SK-N-SH (cell line): ENCODE data around the gene ADGRB2. TPM values are rescaled to one million over a fixed set of nuclear protein-coding genes. Genes with fewer than 3 reads are reported as not detected.

Source experiments
- CTCF ChIA-PET: fragments of 300-600, 350-600 bp; formaldehyde crosslinking; extraction: SDS; loops from one replicate; lab custom pipeline; 2021; lab: Yijun Ruan, JAX
- POLR2A ChIA-PET: fragments of 350-600 bp; sonication (Branson Sonifier 250); formaldehyde crosslinking; extraction: SDS; loops from one replicate; lab custom pipeline; 2020; ENCODE audit warnings: antibody characterized with exemption, inconsistent platforms; lab: Yijun Ruan, JAX
- DNase-seq: peaks from one replicate; pipeline ENCODE4 v3.0.0; 2012
- H2AFZ ChIP-seq: fragments of 200-600 bp; sonication (generic); 2 replicates; pipeline ENCODE4 v1.8.1; 2016; ENCODE audit warnings: antibody characterized with exemption, mild to moderate bottlenecking, low read depth
- H3F3A ChIP-seq: fragments of 200-600 bp; sonication (generic); replicated peaks from 2 replicates; pipeline ENCODE3; 2016; ENCODE audit warnings: antibody characterized with exemption, mild to moderate bottlenecking; ENCODE audit not compliant: insufficient read depth
- H3K27ac ChIP-seq, 2 experiments: fragments of 200-500 bp in 1 of 2; fragments of 200-600 bp in 1 of 2; sonication (Bioruptor generic) in 1 of 2; sonication (generic), shearing (Covaris generic) in 1 of 2; 2 replicates each; pipeline versions ENCODE4 v1.5.1 to v1.6.1; 2014 to 2016; ENCODE audit warnings: low read depth in 2 of 2, inconsistent platforms in 1 of 2, low read length in 1 of 2, mild to moderate bottlenecking in 1 of 2, mixed read lengths in 1 of 2
- H3K27me3 ChIP-seq: fragments of 200-600 bp; sonication (generic), shearing (Covaris generic); 2 replicates; pipeline ENCODE4 v1.6.1; 2016; ENCODE audit warnings: mixed run types; ENCODE audit not compliant: insufficient read depth
- H3K36me3 ChIP-seq, 2 experiments: fragments of 200-500 bp in 1 of 2; fragments of 200-600 bp in 1 of 2; sonication (Bioruptor generic) in 1 of 2; sonication (generic) in 1 of 2; replicated peaks in 1 of 2; 2 replicates each; pipeline versions ENCODE3 to v1.5.1; 2014 to 2016; ENCODE audit warnings: low read length in 1 of 2, mild to moderate bottlenecking in 1 of 2; ENCODE audit not compliant: insufficient read depth in 2 of 2, control insufficient read depth in 1 of 2
- H3K4me1 ChIP-seq, 2 experiments: fragments of 200-500 bp in 1 of 2; fragments of 200-600 bp in 1 of 2; sonication (Bioruptor generic) in 1 of 2; sonication (generic), shearing (Covaris generic) in 1 of 2; 2 replicates each; pipeline versions ENCODE4 v1.5.1 to v1.6.1; 2014 to 2016; ENCODE audit warnings: low read depth in 1 of 2, low read length in 1 of 2, mixed run types in 1 of 2; ENCODE audit not compliant: insufficient read depth in 2 of 2, control insufficient read depth in 1 of 2
- H3K4me2 ChIP-seq: fragments of 200-600 bp; sonication (generic), shearing (Covaris generic); 2 replicates; pipeline ENCODE4 v1.6.1; 2017; ENCODE audit warnings: mixed run types
- H3K4me3 ChIP-seq, 2 experiments: fragments of 200-500 bp in 1 of 2; fragments of 200-600 bp in 1 of 2; sonication (Bioruptor generic) in 1 of 2; sonication (generic), shearing (Covaris generic) in 1 of 2; 2 replicates each; pipeline versions ENCODE4 v1.5.1 to v1.8.1; 2014 to 2016; ENCODE audit warnings: low read depth in 2 of 2, inconsistent platforms in 1 of 2, low read length in 1 of 2, mild to moderate bottlenecking in 1 of 2, mixed read lengths in 1 of 2, moderate library complexity in 1 of 2
- H3K79me2 ChIP-seq: fragments of 200-600 bp; sonication (generic); 2 replicates; pipeline ENCODE4 v1.8.1; 2017; ENCODE audit warnings: mild to moderate bottlenecking; ENCODE audit not compliant: insufficient read depth
- H3K9ac ChIP-seq: fragments of 200-600 bp; sonication (generic); 2 replicates; pipeline ENCODE4 v1.6.1; 2017; ENCODE audit warnings: mixed run types
- H3K9me2 ChIP-seq: fragments of 200-600 bp; sonication (generic); 2 replicates; pipeline ENCODE4 v1.6.1; 2017; ENCODE audit warnings: mixed run types
- H3K9me3 ChIP-seq: fragments of 200-600 bp; sonication (generic); 2 replicates; pipeline ENCODE4 v1.6.1; 2017; ENCODE audit warnings: mixed run types, mild to moderate bottlenecking, moderate library complexity
- H4K20me1 ChIP-seq: fragments of 200-600 bp; sonication (generic); 2 replicates; pipeline ENCODE4 v1.6.1; 2017; ENCODE audit warnings: mild to moderate bottlenecking, mixed run types; ENCODE audit not compliant: insufficient read depth
- CHD2 ChIP-seq: fragments of 150-350 bp; IDR thresholded peaks from 2 replicates; pipeline ENCODE4 v1.6.1; 2018; ENCODE audit warnings: low read length; ENCODE audit not compliant: partially characterized antibody
- ELF1 ChIP-seq: IDR thresholded peaks from 2 replicates; pipeline ENCODE4 v1.4.0; 2012
- EP300 ChIP-seq, 2 experiments: IDR thresholded peaks; 2 replicates each; pipeline versions ENCODE4 v1.4.0 to v1.6.1; 2012; ENCODE audit warnings: borderline replicate concordance in 1 of 2, low read depth in 1 of 2, low read length in 1 of 2
- FOSL2 ChIP-seq: IDR thresholded peaks from 2 replicates; pipeline ENCODE4 v1.4.0; 2012; ENCODE audit warnings: low read depth, mild to moderate bottlenecking, moderate library complexity, borderline replicate concordance
- FOXJ3 ChIP-seq: sonication (generic); formaldehyde crosslinking; IDR thresholded peaks from 2 replicates; pipeline ENCODE4 v1.5.1; 2020; ENCODE audit warnings: mild to moderate bottlenecking, missing genetic modification reagents
- FOXM1 ChIP-seq: IDR thresholded peaks from 2 replicates; pipeline ENCODE4 v1.4.0; 2012; ENCODE audit warnings: low read depth, mild to moderate bottlenecking
- GABPA ChIP-seq: IDR thresholded peaks from 2 replicates; pipeline ENCODE4 v1.4.0; 2012; ENCODE audit warnings: low read depth, mild to moderate bottlenecking
- GATA2 ChIP-seq: sonication (generic); formaldehyde crosslinking; IDR thresholded peaks from 2 replicates; pipeline ENCODE4 v1.5.0; 2020; ENCODE audit warnings: mild to moderate bottlenecking, missing genetic modification reagents
- JUND ChIP-seq: IDR thresholded peaks from 2 replicates; pipeline ENCODE4 v1.4.0; 2012
- MAX ChIP-seq: IDR thresholded peaks from 2 replicates; pipeline ENCODE4 v1.4.0; 2012; ENCODE audit warnings: low read depth
- MEF2A ChIP-seq: IDR thresholded peaks from 2 replicates; pipeline ENCODE4 v1.4.0; 2012; ENCODE audit warnings: low read depth, borderline replicate concordance
- MXI1 ChIP-seq: IDR thresholded peaks from 2 replicates; pipeline ENCODE4 v1.6.1; 2012; ENCODE audit warnings: mild to moderate bottlenecking, low read depth, low read length, improper control_type of control experiment
- NRF1 ChIP-seq: IDR thresholded peaks from 2 replicates; pipeline ENCODE4 v1.6.1; 2012; ENCODE audit warnings: low read depth, mild to moderate bottlenecking, low read length
- RAD21 ChIP-seq: IDR thresholded peaks from 2 replicates; pipeline ENCODE4 v1.6.1; 2012; ENCODE audit warnings: mild to moderate bottlenecking, low read length
- RCOR1 ChIP-seq: fragments of 150-350 bp; IDR thresholded peaks from 2 replicates; pipeline ENCODE4 v1.6.1; 2017; ENCODE audit warnings: antibody characterized with exemption, low read length
- RFX5 ChIP-seq: IDR thresholded peaks from 2 replicates; pipeline ENCODE4 v1.6.1; 2012; ENCODE audit warnings: mild to moderate bottlenecking, improper control_type of control experiment, low read length
- RXRA ChIP-seq: IDR thresholded peaks from 2 replicates; pipeline ENCODE4 v1.4.0; 2012; ENCODE audit warnings: low read depth, mild to moderate bottlenecking, borderline replicate concordance
- SIN3A ChIP-seq: IDR thresholded peaks from 2 replicates; pipeline ENCODE4 v1.6.1; 2012; ENCODE audit warnings: low read depth, mild to moderate bottlenecking, low read length, moderate library complexity, borderline replicate concordance
- SMC3 ChIP-seq: IDR thresholded peaks from 2 replicates; pipeline ENCODE4 v1.6.1; 2012; ENCODE audit warnings: low read depth, low read length, improper control_type of control experiment
- TCF12 ChIP-seq: IDR thresholded peaks from 2 replicates; pipeline ENCODE4 v1.4.0; 2012
- TEAD4 ChIP-seq: IDR thresholded peaks from 2 replicates; pipeline ENCODE4 v1.4.0; 2012; ENCODE audit warnings: mild to moderate bottlenecking, borderline replicate concordance; ENCODE audit not compliant: insufficient read depth
- USF1 ChIP-seq: IDR thresholded peaks from 2 replicates; pipeline ENCODE4 v1.4.0; 2012; ENCODE audit warnings: low read depth, borderline replicate concordance
- ZBTB33 ChIP-seq: IDR thresholded peaks from 2 replicates; pipeline ENCODE4 v1.4.0; 2012; ENCODE audit warnings: low read depth, borderline replicate concordance
- WGBS: methylation state at CpG from one replicate; pipeline ENCODE4 v1.1.6; 2017; ENCODE audit warnings: low lambda C conversion rate; 5-methylcytosine and 5-hydroxymethylcytosine counted together
- polyA plus RNA-seq, 3 experiments: library from polyadenylated mRNA; depleted of rRNA; stranded (reverse); fragments of >200 nt; gene quantifications; 2 replicates each; pipeline ENCODE4 v1.2.3, GENCODE V29; 2012
- TF ChIP-seq, protein P1 (sequence below): IDR thresholded peaks from 2 replicates; pipeline ENCODE4; 2012
- TF ChIP-seq, protein P2 (sequence below): fragments of 200-600 bp; sonication (generic); IDR thresholded peaks from 2 replicates; pipeline ENCODE4 v1.6.1; 2017; ENCODE audit warnings: antibody characterized with exemption, mild to moderate bottlenecking, moderate library complexity
- TF ChIP-seq, protein P3 (sequence below): fragments of 150-350 bp; IDR thresholded peaks from 2 replicates; pipeline ENCODE4 v1.6.1; 2017; ENCODE audit warnings: antibody characterized with exemption, low read length, low read depth, borderline replicate concordance

Gene ADGRB2
- polyA plus RNA-seq, 1 of the 3 experiments (the other 2 are of a cell fraction): 13.0 TPM

- WGBS: 75% methylated on average over 10 of the region's 12 CpGs
- H3K27me3 ChIP-seq: no peaks in the 10 kb centered on the region
- H3K79me2 ChIP-seq: no peaks in the 10 kb centered on the region
- peak overlapping the region; percentile 50; the same call in 1 of the 2 replicates for H3K4me2 ChIP-seq
- H3K9me3 ChIP-seq: no peaks in the 10 kb centered on the region
- H3K36me3 ChIP-seq: no peaks in the 10 kb centered on the region
- ChIA-PET CTCF (interaction anchor here (1.0 to 21.1 kb wide), 6 partner anchors 23 to 181 kb away, joined by 3 to 707 read pairs (median 10); partner anchors contain the start of genes ADGRB2 and COL16A1), POLR2A (interaction anchor here (0.6 to 6.6 kb wide), 6 partner anchors 13 to 1419 kb away, joined by 3 to 67 read pairs (median 5); partner anchors contain the start of genes ADGRB2 and PTP4A2)
- no peak overlapping the region for H3K4me3 ChIP-seq
- peak; percentile 81 for DNase-seq
- H2AFZ ChIP-seq: peak overlapping the region; percentile 35; the same call in 1 of the 2 replicates
- no peaks in the 10 kb centered on the region for H4K20me1 ChIP-seq
- peaks cover 6% of the 10 kb centered on the region for H3F3A ChIP-seq
- H3K9me2 ChIP-seq: no peaks in the 10 kb centered on the region
- H3K27ac ChIP-seq: peak overlapping the region in 1 of 2 experiments; percentile 97; a peak in 2 of 4 replicates
- H3K9ac ChIP-seq: no peak overlapping the region
- peaks cover 21 to 84% of the 10 kb centered on the region in 2 experiments for H3K4me1 ChIP-seq
- TF ChIP-seq RAD21 (peak; percentile 30), FOXM1 (no peak), SMC3 (0 out of 2 replicates have a peak, but pooled peaks have one; percentile 15), TEAD4 (no peak), FOXJ3 (CRISPR knock-in tag) (peak; percentile 93), CHD2 (peak; percentile 54), MXI1 (peak; percentile 79; the same call in 1 of the 2 replicates), RFX5 (no peak), EP300 (IDR thresholded peaks at IDR 0.05; ENCODE audit: borderline replicate concordance in 1 of 2, low read depth in 1 of 2, low read length in 1 of 2) (peak in 1 of 2 experiments; percentile 88; a peak in 2 of 4 replicates), NRF1 (no peak), RXRA (no peak), MAX (no peak), ZBTB33 (no peak), GATA2 (CRISPR knock-in tag) (peak; percentile 96), FOSL2 (no peak), ELF1 (no peak), TCF12 (no peak), SIN3A (no peak), USF1 (no peak), MEF2A (no peak), JUND (no peak), GABPA (no peak), RCOR1 (peak; percentile 19; the same call in 1 of the 2 replicates)
- TF ChIP-seq, protein P1, sequence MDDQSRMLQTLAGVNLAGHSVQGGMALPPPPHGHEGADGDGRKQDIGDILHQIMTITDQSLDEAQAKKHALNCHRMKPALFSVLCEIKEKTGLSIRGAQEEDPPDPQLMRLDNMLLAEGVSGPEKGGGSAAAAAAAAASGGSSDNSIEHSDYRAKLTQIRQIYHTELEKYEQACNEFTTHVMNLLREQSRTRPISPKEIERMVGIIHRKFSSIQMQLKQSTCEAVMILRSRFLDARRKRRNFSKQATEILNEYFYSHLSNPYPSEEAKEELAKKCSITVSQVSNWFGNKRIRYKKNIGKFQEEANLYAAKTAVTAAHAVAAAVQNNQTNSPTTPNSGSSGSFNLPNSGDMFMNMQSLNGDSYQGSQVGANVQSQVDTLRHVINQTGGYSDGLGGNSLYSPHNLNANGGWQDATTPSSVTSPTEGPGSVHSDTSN: 0 out of 2 replicates have a peak, but pooled peaks have one; percentile 6
- TF ChIP-seq, protein P2, sequence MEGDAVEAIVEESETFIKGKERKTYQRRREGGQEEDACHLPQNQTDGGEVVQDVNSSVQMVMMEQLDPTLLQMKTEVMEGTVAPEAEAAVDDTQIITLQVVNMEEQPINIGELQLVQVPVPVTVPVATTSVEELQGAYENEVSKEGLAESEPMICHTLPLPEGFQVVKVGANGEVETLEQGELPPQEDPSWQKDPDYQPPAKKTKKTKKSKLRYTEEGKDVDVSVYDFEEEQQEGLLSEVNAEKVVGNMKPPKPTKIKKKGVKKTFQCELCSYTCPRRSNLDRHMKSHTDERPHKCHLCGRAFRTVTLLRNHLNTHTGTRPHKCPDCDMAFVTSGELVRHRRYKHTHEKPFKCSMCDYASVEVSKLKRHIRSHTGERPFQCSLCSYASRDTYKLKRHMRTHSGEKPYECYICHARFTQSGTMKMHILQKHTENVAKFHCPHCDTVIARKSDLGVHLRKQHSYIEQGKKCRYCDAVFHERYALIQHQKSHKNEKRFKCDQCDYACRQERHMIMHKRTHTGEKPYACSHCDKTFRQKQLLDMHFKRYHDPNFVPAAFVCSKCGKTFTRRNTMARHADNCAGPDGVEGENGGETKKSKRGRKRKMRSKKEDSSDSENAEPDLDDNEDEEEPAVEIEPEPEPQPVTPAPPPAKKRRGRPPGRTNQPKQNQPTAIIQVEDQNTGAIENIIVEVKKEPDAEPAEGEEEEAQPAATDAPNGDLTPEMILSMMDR: no peak
- TF ChIP-seq, protein P3, sequence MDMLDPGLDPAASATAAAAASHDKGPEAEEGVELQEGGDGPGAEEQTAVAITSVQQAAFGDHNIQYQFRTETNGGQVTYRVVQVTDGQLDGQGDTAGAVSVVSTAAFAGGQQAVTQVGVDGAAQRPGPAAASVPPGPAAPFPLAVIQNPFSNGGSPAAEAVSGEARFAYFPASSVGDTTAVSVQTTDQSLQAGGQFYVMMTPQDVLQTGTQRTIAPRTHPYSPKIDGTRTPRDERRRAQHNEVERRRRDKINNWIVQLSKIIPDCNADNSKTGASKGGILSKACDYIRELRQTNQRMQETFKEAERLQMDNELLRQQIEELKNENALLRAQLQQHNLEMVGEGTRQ: no peak
Observed at GRCh38 chr1:31782421-31783410, 18.6 kb upstream of the ADGRB2 start.
